NCI-H510A (cell line): ENCODE measurements around the gene MPV17.
"Not testable (repeated sequence)": the region's sequence is repeated elsewhere in the genome, so short reads cannot be mapped to it uniquely, and the experiment has no call there.

Experiments used
- DNase-seq: peaks from one replicate; lab custom pipeline; 2025; lab: John Stamatoyannopoulos, UW

MPV17 gene

GRCh38 chr2:27298391-27299080 is 24.4 kb downstream of the MPV17 start:
- DNase-seq: no peak

- no peak for DNase-seq
Observed at GRCh38 chr2:27297195-27297594, 25.7 kb downstream of the MPV17 start.

GRCh38 chr2:27296481-27296880 is 26.4 kb downstream of the MPV17 start:
- DNase-seq: no peak

- DNase-seq: no peak
Observed at GRCh38 chr2:27294928-27295327, 28.0 kb downstream of the MPV17 start.

- no peak for DNase-seq
Observed at GRCh38 chr2:27291865-27292264, 31.0 kb downstream of the MPV17 start.

- DNase-seq: no peak
Observed at GRCh38 chr2:27290549-27290948, 32.3 kb downstream of the MPV17 start.

GRCh38 chr2:27288610-27289009 is 34.3 kb downstream of the MPV17 start:
- DNase-seq: no peak

- no peak for DNase-seq
Observed at GRCh38 chr2:27285481-27285880, 37.4 kb downstream of the MPV17 start.

GRCh38 chr2:27284996-27285395 is 37.9 kb downstream of the MPV17 start:
- no peak for DNase-seq

- DNase-seq: no peak
Observed at GRCh38 chr2:27282892-27283291, 40.0 kb downstream of the MPV17 start.

GRCh38 chr2:27281855-27282559 is 40.9 kb downstream of the MPV17 start, which contains the start of gene TRIM54:
TSS of gene TRIM54 (plus strand) at chr2:27282429. CDS start at chr2:27282732, 303 bp downstream.
- no peak for DNase-seq

GRCh38 chr2:27281442-27281841 is 41.5 kb downstream of the MPV17 start:
- no peak for DNase-seq

- no peak for DNase-seq
Observed at GRCh38 chr2:27280826-27281225, 42.1 kb downstream of the MPV17 start.

GRCh38 chr2:27278010-27278409 is 44.9 kb downstream of the MPV17 start:
- no peak for DNase-seq

- DNase-seq: no peak
Observed at GRCh38 chr2:27275211-27276150, 47.4 kb downstream of the MPV17 start, which contains the start of gene DNAJC5G. TSS of gene DNAJC5G (plus strand) at chr2:27275433. CDS start at chr2:27276729, 1,296 bp downstream.

- DNase-seq: not testable (repeated sequence)
Observed at GRCh38 chr2:27272537-27273522, 50.1 kb downstream of the MPV17 start.

- DNase-seq: no peak
Observed at GRCh38 chr2:27271631-27272340, 51.1 kb downstream of the MPV17 start.

GRCh38 chr2:27270670-27271069 is 52.2 kb downstream of the MPV17 start:
- no peak for DNase-seq

GRCh38 chr2:27270131-27270530 is 52.8 kb downstream of the MPV17 start:
- no peak for DNase-seq

- DNase-seq: not testable (repeated sequence)
Observed at GRCh38 chr2:27268296-27268695, 54.6 kb downstream of the MPV17 start.

- DNase-seq: no peak
Observed at GRCh38 chr2:27265536-27265870, 57.4 kb downstream of the MPV17 start.
